H1 (cell line): ENCODE data around the gene ARHGAP25. TPM values are rescaled to one million over a fixed set of nuclear protein-coding genes. Genes with fewer than 3 reads are reported as not detected.

ENCODE experiments used
- CTCF ChIA-PET: fragments of 300-600 bp; sonication (Branson Sonifier 250); formaldehyde crosslinking; loops from one replicate; lab custom pipeline; 2021; ENCODE audit not compliant: partially characterized antibody; lab: Charles Lee
- POLR2A ChIA-PET: fragments of 300-600 bp; sonication (Branson Sonifier 250); formaldehyde crosslinking; loops from one replicate; lab custom pipeline; 2021; ENCODE audit warnings: inconsistent platforms; ENCODE audit not compliant: partially characterized antibody; lab: Charles Lee
- DNase-seq, 2 experiments: peaks; one replicate each; pipeline versions ENCODE4 v3.0.0 to v3.0.0-alpha.2; 2010 to 2022; ENCODE audit warnings: low spot score in 2 of 2, low read depth in 1 of 2, mixed read lengths in 1 of 2
- FAIRE-seq: peaks from 2 replicates; lab custom pipeline; 2011; peaks lifted over from hg19 to GRCh38; lab: Jason Lieb, UNC
- H2AFZ ChIP-seq: 2 replicates; pipeline ENCODE4 v1.8.1; 2012; ENCODE audit warnings: low read length, inconsistent platforms
- H2AK5ac ChIP-seq: 2 replicates; pipeline ENCODE4 v1.6.1; 2013; ENCODE audit warnings: low read depth, low read length
- H2BK120ac ChIP-seq: replicated peaks from 2 replicates; pipeline ENCODE3; 2013; ENCODE audit warnings: low read depth, low read length, inconsistent platforms
- H2BK12ac ChIP-seq: 2 replicates; pipeline ENCODE4 v1.6.1; 2013; ENCODE audit warnings: low read depth, low read length
- H2BK15ac ChIP-seq: 2 replicates; pipeline ENCODE4 v1.6.1; 2013; ENCODE audit warnings: low read length
- H2BK20ac ChIP-seq: 2 replicates; pipeline ENCODE4 v1.6.1; 2013; ENCODE audit warnings: low read length
- H2BK5ac ChIP-seq: 2 replicates; pipeline ENCODE4 v1.6.1; 2013; ENCODE audit warnings: low read depth, low read length
- H3K14ac ChIP-seq: 2 replicates; pipeline ENCODE4 v1.6.1; 2013; ENCODE audit warnings: inconsistent platforms; ENCODE audit not compliant: insufficient read length
- H3K18ac ChIP-seq: 2 replicates; pipeline ENCODE4 v1.6.1; 2013; ENCODE audit warnings: low read length; ENCODE audit errors: extremely low read depth
- H3K23ac ChIP-seq: 2 replicates; pipeline ENCODE4 v1.6.1; 2013; ENCODE audit warnings: inconsistent platforms; ENCODE audit not compliant: insufficient read length
- H3K23me2 ChIP-seq: 2 replicates; pipeline ENCODE4 v1.6.1; 2013; ENCODE audit warnings: low read depth, low read length
- H3K27ac ChIP-seq: 2 replicates; pipeline ENCODE4 v1.6.1; 2011; ENCODE audit warnings: low read depth, low read length, inconsistent platforms
- H3K27me3 ChIP-seq, 4 experiments: replicated peaks in 1 of 4; 1 replicate in 1 of 4; 2 replicates in 3 of 4; pipeline versions ENCODE4 v1.6.1 to v1.8.1; 2011 to 2013; ENCODE audit warnings: low read length in 3 of 4, mild to moderate bottlenecking in 3 of 4, inconsistent platforms in 2 of 4, mixed read lengths in 2 of 4, moderate library complexity in 1 of 4; ENCODE audit not compliant: control insufficient read depth in 3 of 4, insufficient read depth in 3 of 4; ENCODE audit errors: extremely low read depth in 1 of 4
- H3K36me3 ChIP-seq, 4 experiments: 2 replicates each; pipeline versions ENCODE4 v1.6.1 to v1.8.1; 2011 to 2013; ENCODE audit warnings: mild to moderate bottlenecking in 4 of 4, low read length in 3 of 4, moderate library complexity in 2 of 4, control low read depth in 1 of 4, inconsistent platforms in 1 of 4; ENCODE audit not compliant: insufficient read depth in 4 of 4, control insufficient read depth in 2 of 4
- H3K4ac ChIP-seq: replicated peaks from 2 replicates; pipeline ENCODE3; 2013; ENCODE audit warnings: low read length, low read depth, mixed read lengths, inconsistent platforms; ENCODE audit not compliant: insufficient read length
- H3K4me1 ChIP-seq, 4 experiments: replicated peaks in 1 of 4; 1 replicate in 1 of 4; 2 replicates in 3 of 4; pipeline versions ENCODE4 v1.6.1 to v1.8.1; 2011 to 2013; ENCODE audit warnings: low read length in 3 of 4, inconsistent platforms in 2 of 4, mixed read lengths in 1 of 4; ENCODE audit not compliant: insufficient read depth in 4 of 4, control insufficient read depth in 3 of 4
- H3K4me2 ChIP-seq, 2 experiments: 2 replicates each; pipeline versions ENCODE4 v1.6.1 to v1.8.1; 2011 to 2013; ENCODE audit warnings: low read depth in 2 of 2, low read length in 2 of 2, control low read depth in 1 of 2, inconsistent platforms in 1 of 2, mild to moderate bottlenecking in 1 of 2; ENCODE audit not compliant: insufficient read depth in 1 of 2
- H3K4me3 ChIP-seq, 4 experiments: fragments of 200-600, 300-600 bp in 1 of 4; sonication (generic), shearing (Covaris generic), sonication (Bioruptor Twin) in 1 of 4; 2 replicates each; pipeline versions ENCODE4 v1.5.1 to v1.8.1; 2011 to 2016; ENCODE audit warnings: low read length in 4 of 4, low read depth in 3 of 4, control low read depth in 2 of 4, inconsistent platforms in 2 of 4, mild to moderate bottlenecking in 2 of 4, mixed read lengths in 1 of 4, moderate library complexity in 1 of 4; ENCODE audit not compliant: insufficient read depth in 2 of 4; ENCODE audit errors: extremely low read depth in 1 of 4
- H3K56ac ChIP-seq: replicated peaks from 2 replicates; pipeline ENCODE3; 2013; ENCODE audit warnings: low read depth, mild to moderate bottlenecking, mixed read lengths, low read length, inconsistent platforms; ENCODE audit not compliant: insufficient read length
- H3K79me1 ChIP-seq: 2 replicates; pipeline ENCODE4 v1.6.1; 2013; ENCODE audit warnings: low read depth, low read length, control low read depth
- H3K79me2 ChIP-seq, 2 experiments: 2 replicates each; pipeline versions ENCODE4 v1.6.1 to v1.8.1; 2012 to 2013; ENCODE audit warnings: low read length in 2 of 2, mild to moderate bottlenecking in 2 of 2, inconsistent platforms in 1 of 2; ENCODE audit not compliant: insufficient read depth in 2 of 2, control insufficient read depth in 1 of 2
- H3K9ac ChIP-seq, 4 experiments: replicated peaks in 1 of 4; 1 replicate in 1 of 4; 2 replicates in 3 of 4; pipeline versions ENCODE4 v1.6.1 to v1.8.1; 2011 to 2013; ENCODE audit warnings: low read depth in 3 of 4, low read length in 3 of 4, control low read depth in 2 of 4, mild to moderate bottlenecking in 2 of 4, moderate library complexity in 2 of 4, inconsistent platforms in 1 of 4; ENCODE audit errors: extremely low read depth in 1 of 4
- H3K9me3 ChIP-seq, 2 experiments: 2 replicates each; pipeline versions ENCODE4 v1.6.1 to v1.8.1; 2012 to 2013; ENCODE audit warnings: mild to moderate bottlenecking in 2 of 2, moderate library complexity in 2 of 2, control low read depth in 1 of 2, inconsistent platforms in 1 of 2, low read depth in 1 of 2, low read length in 1 of 2, mixed read lengths in 1 of 2; ENCODE audit not compliant: insufficient read depth in 2 of 2
- H4K20me1 ChIP-seq, 2 experiments: replicated peaks in 1 of 2; 2 replicates each; pipeline versions ENCODE3 to v1.8.1; 2011 to 2013; ENCODE audit warnings: inconsistent platforms in 2 of 2, low read length in 2 of 2, mild to moderate bottlenecking in 1 of 2; ENCODE audit not compliant: insufficient read depth in 2 of 2, control insufficient read depth in 1 of 2
- H4K5ac ChIP-seq: 2 replicates; pipeline ENCODE4 v1.6.1; 2013; ENCODE audit warnings: low read length, low read depth, mixed read lengths, inconsistent platforms; ENCODE audit not compliant: insufficient read length
- H4K8ac ChIP-seq: 2 replicates; pipeline ENCODE4 v1.8.0; 2013; ENCODE audit warnings: mild to moderate bottlenecking, moderate library complexity, low read length, inconsistent platforms; ENCODE audit not compliant: insufficient read depth; ENCODE audit errors: extremely low read depth
- H4K91ac ChIP-seq: replicated peaks from 2 replicates; pipeline ENCODE3; 2013; ENCODE audit warnings: low read length, mixed read lengths, inconsistent platforms; ENCODE audit not compliant: insufficient read length
- BACH1 ChIP-seq: IDR thresholded peaks from 2 replicates; pipeline ENCODE4 v1.6.1; 2012; ENCODE audit warnings: low read length, improper control_type of control experiment
- BRCA1 ChIP-seq: IDR thresholded peaks from 2 replicates; pipeline ENCODE4 v1.6.1; 2012; ENCODE audit warnings: low read depth, low read length, improper control_type of control experiment
- CBX5 ChIP-seq: fragments of 300-800, 300-1000 bp; sonication (generic); IDR thresholded peaks from 2 replicates; pipeline ENCODE4 v1.7.1; 2016; ENCODE audit warnings: antibody characterized with exemption, low read length, low read depth
- FOSL1 ChIP-seq: IDR thresholded peaks from 2 replicates; pipeline ENCODE4 v1.6.1; 2011; ENCODE audit warnings: mild to moderate bottlenecking, low read depth, low read length, moderate library complexity; ENCODE audit not compliant: insufficient read depth
- HDAC6 ChIP-seq: IDR thresholded peaks from one replicate; pipeline ENCODE4 v1.7.1; 2012; ENCODE audit warnings: low read depth, mild to moderate bottlenecking, inconsistent platforms, low read length, moderate library complexity
- JUN ChIP-seq: IDR thresholded peaks from 2 replicates; pipeline ENCODE4 v1.6.1; 2011; ENCODE audit warnings: low read depth, mild to moderate bottlenecking, improper control_type of control experiment, low read length
- KDM4A ChIP-seq: IDR thresholded peaks from one replicate; pipeline ENCODE4 v1.7.1; 2012; ENCODE audit warnings: low read depth, mild to moderate bottlenecking, moderate library complexity, low read length, inconsistent platforms; ENCODE audit not compliant: severe bottlenecking
- MAFK ChIP-seq: IDR thresholded peaks from 2 replicates; pipeline ENCODE4 v1.6.1; 2012; ENCODE audit warnings: low read depth, mild to moderate bottlenecking, improper control_type of control experiment, low read length
- POU5F1 ChIP-seq: IDR thresholded peaks from 2 replicates; pipeline ENCODE4 v1.6.1; 2011; ENCODE audit warnings: low read depth, mild to moderate bottlenecking, low read length, moderate library complexity
- RAD21 ChIP-seq, 2 experiments: IDR thresholded peaks in 1 of 2; conservative IDR thresholded peaks in 1 of 2; 2 replicates each; pipeline ENCODE4 v1.6.1; 2011; ENCODE audit warnings: low read depth in 2 of 2, low read length in 2 of 2, improper control_type of control experiment in 1 of 2, inconsistent platforms in 1 of 2, mild to moderate bottlenecking in 1 of 2, moderate library complexity in 1 of 2
- SIX5 ChIP-seq: IDR thresholded peaks from 2 replicates; pipeline ENCODE4 v1.6.1; 2011; ENCODE audit warnings: mild to moderate bottlenecking, low read depth, low read length
- SP1 ChIP-seq: IDR thresholded peaks from 2 replicates; pipeline ENCODE4 v1.6.1; 2011; ENCODE audit warnings: low read depth, low read length
- SP2 ChIP-seq: IDR thresholded peaks from 2 replicates; pipeline ENCODE4 v1.6.1; 2012; ENCODE audit warnings: mild to moderate bottlenecking, low read length, inconsistent platforms
- WGBS, 2 experiments: shearing (Covaris generic) in 1 of 2; methylation state at CpG; one replicate each; pipeline versions ENCODE4 v1.1.6 to v1.1.7; 2013 to 2015; ENCODE audit warnings: low lambda C conversion rate in 2 of 2, mixed read lengths in 2 of 2, inconsistent platforms in 1 of 2, low coverage in 1 of 2, missing lambda C conversion rate in 1 of 2; ENCODE audit not compliant: insufficient replicate concordance in 2 of 2, insufficient coverage in 1 of 2, insufficient read length in 1 of 2; ENCODE audit errors: extremely low coverage in 1 of 2, missing lambda C conversion rate in 1 of 2; 5-methylcytosine and 5-hydroxymethylcytosine counted together
- polyA plus RNA-seq, 7 experiments: library from polyadenylated mRNA; depleted of rRNA in 3 of 7; stranded (reverse) in 5 of 7; unstranded in 2 of 7; fragments of >200 nt in 5 of 7; fragments of 200-250 nt in 2 of 7; gene quantifications; 1 replicate in 5 of 7; 2 replicates in 1 of 7; 4 replicates in 1 of 7; pipeline versions ENCODE4 v1.2.1 to v1.2.3, GENCODE V29; 2011 to 2013; ENCODE audit warnings: missing spikeins in 2 of 7, mixed read lengths in 2 of 7
- total RNA-seq: library from RNA; stranded (reverse); fragmentation: NEBNext Ultra II Directional; extraction: Animal tissue kit (Norgen Biotek cat#: 25700); gene quantifications from 2 replicates; pipeline ENCODE4 v1.2.1, GENCODE V29; 2021
- TF ChIP-seq, protein P1 (sequence below): IDR thresholded peaks from 2 replicates; pipeline ENCODE4 v1.6.1; 2012; ENCODE audit warnings: low read length, inconsistent platforms

ARHGAP25 gene
- total and polyA plus RNA-seq, 2 of the 8 experiments (the other 6 are each of a cell fraction or from before 2014, with no cell fraction given) = 1.00 to 1.2 TPM

DNA sequence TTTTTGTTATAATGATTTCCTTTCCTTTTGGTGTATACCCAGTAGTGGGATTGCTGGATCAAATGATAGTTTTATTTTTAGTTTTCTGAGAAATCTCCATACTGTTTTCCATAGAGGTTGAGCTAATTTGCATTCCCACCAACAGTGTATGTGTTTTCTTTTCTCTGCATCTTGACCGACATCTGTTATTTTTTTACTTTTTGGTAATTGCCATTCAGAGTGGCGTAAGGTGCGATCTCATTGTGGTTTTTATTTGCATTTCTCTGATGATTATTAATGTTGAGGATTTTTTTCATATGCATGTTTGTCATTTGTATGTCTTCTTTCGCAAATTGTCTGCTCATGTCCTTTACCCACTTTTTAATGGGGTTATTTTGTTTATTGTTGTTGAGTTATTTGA, 58.1 kb downstream of the ARHGAP25 start:
- Histone ChIP-seq H2AFZ (no peak overlapping the region), H4K20me1 (no peaks in the 10 kb centered on the region), H2BK12ac (no peak overlapping the region), H3K23ac (no peak overlapping the region), H3K4me1 (no peaks in the 10 kb centered on the region), H3K79me1 (no peaks in the 10 kb centered on the region), H4K5ac (no peak overlapping the region), H4K8ac (no peak overlapping the region), H3K4me2 (no peak overlapping the region), H2BK120ac (no peak overlapping the region), H3K9ac (no peak overlapping the region), H3K56ac (no peak overlapping the region), H2BK20ac (no peak overlapping the region), H3K27ac (no peak overlapping the region), H2BK15ac (no peak overlapping the region), H3K23me2 (no peaks in the 10 kb centered on the region), H3K9me3 (no peaks in the 10 kb centered on the region), H4K91ac (no peak overlapping the region), H3K79me2 (no peaks in the 10 kb centered on the region), H3K27me3 (no peaks in the 10 kb centered on the region), H3K18ac (no peak overlapping the region), H3K4me3 (no peak overlapping the region), H2AK5ac (no peak overlapping the region), H2BK5ac (no peak overlapping the region), H3K4ac (no peak overlapping the region), H3K14ac (no peak overlapping the region), H3K36me3 (no peaks in the 10 kb centered on the region)
- ChIA-PET POLR2A (no interaction called here), CTCF (interaction anchor here (0.6 to 0.8 kb wide), 2 partner anchors 14 to 41 kb away, joined by 3 to 4 read pairs; no protein-coding TSS in a partner anchor)
- 91% methylated on average over 4 of the region's 4 CpGs; no CpG with 5 or more reads in 1 of the 2 experiments for WGBS, 2 experiments
- DNase-seq (no peak), FAIRE-seq (no peak)
- TF ChIP-seq BRCA1 (no peak), POU5F1 (no peak), JUN (no peak), RAD21 (IDR thresholded peaks at IDR 0.05 in 1 of 2, conservative IDR thresholded peaks at IDR 0.05 in 1 of 2; ENCODE audit: low read depth in 2 of 2, low read length in 2 of 2) (no peak), SIX5 (no peak), CBX5 (no peak), BACH1 (no peak), HDAC6 (no peak), SP1 (no peak), SP2 (no peak), FOSL1 (no peak), MAFK (no peak), KDM4A (no peak)
- TF ChIP-seq, protein P1, sequence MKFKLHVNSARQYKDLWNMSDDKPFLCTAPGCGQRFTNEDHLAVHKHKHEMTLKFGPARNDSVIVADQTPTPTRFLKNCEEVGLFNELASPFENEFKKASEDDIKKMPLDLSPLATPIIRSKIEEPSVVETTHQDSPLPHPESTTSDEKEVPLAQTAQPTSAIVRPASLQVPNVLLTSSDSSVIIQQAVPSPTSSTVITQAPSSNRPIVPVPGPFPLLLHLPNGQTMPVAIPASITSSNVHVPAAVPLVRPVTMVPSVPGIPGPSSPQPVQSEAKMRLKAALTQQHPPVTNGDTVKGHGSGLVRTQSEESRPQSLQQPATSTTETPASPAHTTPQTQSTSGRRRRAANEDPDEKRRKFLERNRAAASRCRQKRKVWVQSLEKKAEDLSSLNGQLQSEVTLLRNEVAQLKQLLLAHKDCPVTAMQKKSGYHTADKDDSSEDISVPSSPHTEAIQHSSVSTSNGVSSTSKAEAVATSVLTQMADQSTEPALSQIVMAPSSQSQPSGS = no peak
